Limb (tissue), 2 donors: ENCODE results near the gene LMNTD2.

Experiments used
- DNase-seq, 2 donors: peaks; one replicate each; pipeline ENCODE4 v3.0.0-alpha.2; 2016; ENCODE audit errors: extremely low spot score in 2 of 2

LMNTD2 gene

GRCh38 chr11:554428-555226, 5.9 kb downstream of the LMNTD2 start:
- peak in 1 of 2 donors; percentile 82 for DNase-seq

DNA sequence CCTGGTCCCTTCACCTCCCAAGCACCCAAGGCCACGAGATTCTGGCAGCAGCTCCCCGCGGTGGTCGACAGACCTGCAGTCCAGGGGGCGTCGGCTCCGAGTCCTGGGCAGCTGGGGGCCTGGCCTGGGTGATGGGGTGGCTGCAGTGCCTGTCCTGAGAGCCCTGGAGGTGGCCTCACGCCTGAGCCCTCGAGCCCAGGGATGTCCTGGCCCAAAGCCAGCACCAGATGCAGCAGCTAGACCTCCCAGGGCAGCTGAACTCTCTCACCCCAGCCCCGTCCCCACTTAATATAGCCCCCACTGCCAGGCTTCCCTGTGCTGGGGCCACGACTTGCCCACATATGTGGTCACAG, 6.6 kb downstream of the LMNTD2 start:
- no peak for DNase-seq

DNA sequence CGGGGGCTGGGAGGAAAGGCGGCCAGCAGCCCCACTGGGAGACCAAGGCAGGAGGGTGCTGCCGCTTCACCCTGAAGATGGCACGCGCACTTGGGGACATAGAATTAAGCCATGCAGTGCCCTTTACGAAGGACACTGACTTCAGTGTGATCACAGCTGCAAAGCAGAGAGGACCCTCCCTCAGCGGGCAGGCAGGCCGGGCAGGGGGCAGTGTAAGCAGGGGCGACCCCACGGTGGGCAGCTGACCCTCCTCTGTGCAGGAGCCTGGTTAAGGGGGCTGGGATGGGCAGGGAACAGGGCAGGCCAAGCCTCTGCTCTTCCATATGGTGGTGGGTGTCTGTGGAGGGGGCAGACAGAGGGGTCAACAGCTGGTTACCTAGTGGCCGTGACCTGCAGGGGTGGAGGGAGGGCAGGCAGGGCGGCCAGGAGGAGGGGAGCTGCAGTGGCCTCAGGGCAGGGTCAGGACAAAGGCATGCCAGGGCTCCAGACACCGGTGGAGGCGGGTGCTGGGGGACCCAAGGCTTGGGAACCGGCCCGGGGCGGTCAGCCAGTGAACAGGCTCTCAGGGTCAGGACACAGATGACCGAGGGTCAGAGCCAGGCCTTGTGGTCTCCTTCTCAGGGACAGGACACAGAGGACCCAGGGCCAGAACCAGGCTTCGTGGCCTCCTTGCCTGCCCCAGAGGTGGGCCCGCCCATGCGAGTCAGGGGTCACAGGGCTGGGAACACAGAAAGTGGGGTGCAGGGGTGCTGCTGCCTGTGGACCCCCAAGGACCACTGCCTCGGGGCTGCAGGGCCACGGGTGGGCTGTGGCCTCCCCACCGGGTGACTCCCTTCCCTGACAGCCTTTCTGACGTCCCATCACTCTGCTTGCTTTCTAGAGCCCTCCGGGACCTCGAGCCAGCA, 7.2 kb downstream of the LMNTD2 start:
- DNase-seq: no peak

GRCh38 chr11:551596-551995, 8.9 kb downstream of the LMNTD2 start:
- no peak for DNase-seq

- no peak for DNase-seq
These were observed 9.4 kb downstream of the LMNTD2 start for GRCh38 chr11:551131-551530.

- DNase-seq: no peak
These were observed 9.8 kb downstream of the LMNTD2 start for GRCh38 chr11:550746-551085.

DNA sequence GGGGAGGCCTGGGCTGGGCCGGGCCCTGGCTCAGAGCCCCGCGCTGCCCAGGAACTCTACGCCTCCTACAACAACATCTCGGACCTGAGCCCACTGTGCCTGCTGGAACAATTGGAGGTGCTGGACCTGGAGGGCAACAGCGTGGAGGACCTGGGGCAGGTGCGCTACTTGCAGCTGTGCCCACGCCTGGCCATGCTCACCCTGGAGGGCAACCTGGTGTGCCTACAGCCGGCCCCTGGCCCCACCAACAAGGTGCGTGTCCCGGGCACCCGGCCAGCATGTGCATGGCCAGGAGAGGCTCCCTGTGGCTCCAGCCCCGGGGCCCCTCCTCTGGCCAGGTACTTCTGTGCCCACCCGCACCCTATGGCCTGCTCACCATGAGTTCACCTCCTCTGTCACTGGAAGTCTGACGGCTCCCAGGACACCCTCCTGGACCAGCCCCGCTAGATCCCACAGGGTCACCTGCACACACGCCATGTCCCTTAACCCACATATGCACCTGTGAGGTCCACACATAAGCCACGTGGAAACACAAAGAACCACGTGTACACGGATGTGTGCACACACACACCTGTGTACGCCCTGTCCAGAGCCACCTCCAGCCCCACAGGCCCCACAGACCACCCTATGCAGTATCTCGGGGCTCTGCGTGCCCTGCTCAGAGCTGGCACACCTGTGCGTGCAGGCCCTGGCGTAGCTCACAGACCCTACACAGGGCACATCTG, 10.4 kb downstream of the LMNTD2 start:
- no peak for DNase-seq

DNA sequence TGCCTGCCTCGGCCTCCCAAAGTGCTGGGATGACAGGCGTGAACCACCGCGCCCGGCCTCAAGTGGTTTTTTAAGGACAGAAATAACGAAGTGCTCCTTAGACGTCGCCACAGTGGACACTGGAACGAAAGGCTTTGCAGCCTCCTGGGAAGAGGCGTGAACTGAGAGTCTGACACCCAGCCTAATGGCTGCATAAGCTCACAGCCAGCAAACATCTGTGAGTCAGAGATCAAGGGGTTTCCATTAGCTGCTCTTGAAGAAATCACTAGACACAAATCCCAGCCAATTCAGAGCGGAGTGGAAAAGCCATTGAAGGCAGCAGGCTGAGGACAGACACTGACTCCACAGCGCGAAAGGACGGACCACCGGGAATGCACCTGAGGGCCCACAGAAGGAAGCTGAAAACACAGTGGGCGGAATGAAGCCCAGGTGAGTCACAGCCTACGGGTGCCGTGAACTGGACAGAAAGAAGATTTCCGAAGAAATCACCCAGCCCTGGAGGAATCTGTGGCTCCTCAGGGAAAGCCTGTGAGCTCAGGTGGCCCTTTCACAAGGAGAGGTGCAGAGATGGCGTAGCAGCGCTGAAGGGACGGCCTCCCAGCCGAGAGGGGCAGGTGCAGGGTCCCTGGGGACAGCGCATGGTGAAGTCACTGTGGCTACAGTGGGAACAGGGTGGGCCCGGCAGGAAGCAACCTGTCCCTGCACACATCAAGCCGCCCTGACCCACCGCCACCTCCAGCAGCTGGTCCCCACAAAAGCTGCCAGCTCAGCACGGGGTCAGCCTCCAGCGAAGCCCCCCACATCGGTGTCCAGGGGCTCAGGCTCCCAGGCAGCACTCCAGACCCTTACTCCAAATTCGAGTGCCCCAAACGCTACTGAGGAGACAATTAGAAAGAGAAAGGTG, 11.6 kb downstream of the LMNTD2 start:
- no peak for DNase-seq

- DNase-seq: no peak
These were observed 15.4 kb downstream of the LMNTD2 start for GRCh38 chr11:545171-545570.

- no peak for DNase-seq
These were observed 15.7 kb downstream of the LMNTD2 start for GRCh38 chr11:544817-545166.

DNA sequence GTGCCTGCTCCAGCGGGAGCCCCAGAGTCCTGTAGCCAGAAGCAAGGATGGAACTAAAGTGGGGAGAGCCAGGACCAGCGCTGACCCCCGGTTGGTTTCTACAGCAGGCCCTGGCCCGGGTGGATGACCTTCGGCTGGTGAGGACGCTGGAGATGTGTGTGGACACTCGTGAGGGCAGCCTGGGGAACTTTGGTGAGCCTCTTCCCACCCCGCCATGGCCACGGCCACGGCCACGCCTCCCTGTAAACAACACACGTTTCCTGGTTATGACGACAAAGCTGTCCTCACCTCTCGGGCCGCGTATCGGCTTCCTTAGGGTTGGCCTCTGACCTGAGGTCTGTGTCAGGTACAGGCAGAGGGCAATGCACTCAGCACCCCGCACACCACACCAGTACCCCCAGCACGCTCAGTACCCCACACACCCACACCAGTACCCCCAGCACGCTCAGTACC, 19.1 kb downstream of the LMNTD2 start:
- no peak for DNase-seq

DNA sequence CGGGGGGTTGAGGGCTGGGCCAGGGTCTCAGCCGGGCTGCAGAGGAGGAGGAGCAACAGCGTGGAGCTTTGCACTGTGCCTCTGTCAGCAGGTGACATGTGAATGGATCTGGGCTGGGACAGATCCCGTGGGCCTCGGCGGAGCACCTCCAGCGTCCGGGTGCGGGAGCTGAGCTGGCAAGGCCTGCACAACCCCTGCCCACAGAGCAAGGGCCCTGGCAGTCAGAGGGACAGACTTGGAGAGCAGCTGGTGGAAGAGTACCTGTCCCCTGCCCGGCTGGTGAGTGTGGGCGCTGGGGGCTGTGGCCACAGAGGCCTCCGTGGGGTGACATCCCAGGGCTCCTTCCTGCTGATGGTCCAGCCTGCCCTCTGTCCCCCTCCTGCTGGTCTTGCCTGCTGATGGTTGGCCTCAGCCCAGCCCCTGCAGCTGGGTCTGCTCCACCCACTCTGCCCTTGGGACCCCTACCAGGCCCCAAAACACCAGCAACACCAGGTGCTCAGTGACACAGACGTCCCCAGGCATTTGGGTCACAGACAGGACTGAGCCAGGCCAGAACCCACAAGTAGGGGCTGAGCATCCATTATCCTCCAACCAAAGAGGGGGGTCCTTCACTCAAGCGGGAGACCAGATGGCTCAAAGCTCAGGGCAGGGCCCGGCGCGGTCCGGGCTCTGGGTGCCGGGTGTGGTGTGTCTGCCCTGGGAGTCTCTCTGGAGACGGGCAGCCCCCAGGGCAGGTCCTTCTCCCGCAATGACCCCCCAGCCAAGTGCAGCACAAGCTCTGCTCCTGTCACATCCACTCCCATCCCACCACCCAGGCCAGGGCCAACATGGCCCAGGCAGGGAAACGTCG, 19.7 kb downstream of the LMNTD2 start:
- DNase-seq: peak in 1 of 2 donors; percentile 29

- peak in 1 of 2 donors; percentile 24 for DNase-seq
These were observed 20.5 kb downstream of the LMNTD2 start for GRCh38 chr11:539971-540481.

DNA sequence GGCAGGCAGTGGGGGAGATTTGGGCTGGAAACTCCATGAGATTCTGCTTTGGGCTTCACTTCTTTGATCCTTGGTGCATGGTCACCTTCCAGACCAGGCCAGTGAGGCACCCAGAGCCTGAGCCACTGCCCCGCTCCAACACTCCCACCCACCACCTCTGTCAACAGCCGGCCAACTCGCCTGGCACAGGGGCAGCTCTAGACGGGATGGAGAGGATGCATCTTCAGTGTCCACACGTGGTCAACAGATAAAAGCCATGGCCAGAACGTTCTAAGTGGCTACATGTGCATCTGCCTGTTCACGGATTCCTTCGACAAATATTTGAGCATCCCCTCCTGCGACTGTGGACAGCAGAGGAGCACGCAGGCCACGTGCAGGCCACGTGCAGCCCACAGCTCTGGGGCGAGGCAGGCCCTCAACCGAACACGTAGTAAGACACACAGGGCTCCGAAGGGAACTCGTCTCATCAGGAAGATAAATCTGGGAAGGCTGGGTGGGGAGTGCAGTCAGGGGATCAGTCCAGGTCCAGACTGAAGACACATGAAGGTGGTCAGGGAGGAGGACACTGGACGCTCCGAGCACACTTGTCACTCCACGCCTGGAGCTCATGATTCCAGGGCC, 22.0 kb downstream of the LMNTD2 start:
- no peak for DNase-seq

- DNase-seq: no peak
These were observed 22.7 kb downstream of the LMNTD2 start for GRCh38 chr11:537622-538430.

- DNase-seq: peak in 1 of 2 donors; percentile 84
These were observed 23.5 kb downstream of the LMNTD2 start, which contains the start of gene LRRC56 for GRCh38 chr11:536841-537621. Gene LRRC56, plus strand, starts transcription at chr11:537527. Its CDS starts 3,158 bp downstream, at chr11:540685.
